K562 (cell line): ENCODE measurements around the gene TRIM44. TPM values are rescaled to one million over a fixed set of nuclear protein-coding genes. Genes with fewer than 3 reads are reported as not detected.

ENCODE experiments used
- DMBX1 ChIP-seq: fragments of 250-450 bp; sonication (Bioruptor Pico); IDR thresholded peaks from 2 replicates; pipeline ENCODE4 v1.8.0; 2022; ENCODE audit warnings: inconsistent platforms, mild to moderate bottlenecking, moderate library complexity, borderline replicate concordance
- ELF2 ChIP-seq: fragments of 250-450 bp; sonication (Bioruptor Pico); IDR thresholded peaks from 2 replicates; pipeline ENCODE4 v1.5.0; 2021; ENCODE audit warnings: mild to moderate bottlenecking
- EP300 ChIP-seq: IDR thresholded peaks from 2 replicates; pipeline ENCODE4 v1.6.1; 2012; ENCODE audit warnings: low read length, improper control_type of control experiment
- HDAC1 ChIP-seq, 2 experiments: fragments of 450-650 bp; IDR thresholded peaks; 2 replicates each; pipeline ENCODE4 v1.6.1; 2016 to 2017; ENCODE audit warnings: inconsistent platforms in 1 of 2, mild to moderate bottlenecking in 1 of 2, moderate library complexity in 1 of 2
- POLR2AphosphoS5 ChIP-seq: IDR thresholded peaks from 2 replicates; pipeline ENCODE4 v1.6.1; 2011; ENCODE audit warnings: mild to moderate bottlenecking, low read depth, low read length, moderate library complexity; ENCODE audit not compliant: control insufficient read depth, insufficient read depth
- POLR3G ChIP-seq: IDR thresholded peaks from 2 replicates; pipeline ENCODE4 v1.6.1; 2011; ENCODE audit not compliant: insufficient read length, insufficient replicate concordance; ENCODE audit errors: extremely low read depth
- PTTG1 ChIP-seq: fragments of 450-650 bp; IDR thresholded peaks from 2 replicates; pipeline ENCODE4 v1.6.1; 2016; ENCODE audit warnings: low read depth, mild to moderate bottlenecking, missing genetic modification characterization, missing compliant biosample characterization
- SMARCC2 ChIP-seq: fragments of 450-650 bp; IDR thresholded peaks from 2 replicates; pipeline ENCODE4 v1.6.1; 2017; ENCODE audit warnings: antibody characterized with exemption, moderate library complexity, mild to moderate bottlenecking, low read depth
- TAL1 ChIP-seq: fragments of 450-650 bp; IDR thresholded peaks from 2 replicates; pipeline ENCODE4 v1.6.1; 2016; ENCODE audit warnings: mild to moderate bottlenecking
- U2AF1 ChIP-seq: fragments of 200-400 bp; formaldehyde crosslinking; optimal IDR thresholded peaks from 2 replicates; pipeline ENCODE3; 2017; ENCODE audit warnings: mild to moderate bottlenecking, low read depth, low read length, moderate library complexity
- polyA plus RNA-seq, 8 experiments: library from polyadenylated mRNA; depleted of rRNA in 4 of 8; stranded (reverse) in 5 of 8; unstranded in 3 of 8; fragments of >200 nt; fragmentation: Nextera tagmentation in 2 of 8; fragmentation: Illumina TruSeq in 1 of 8; extraction: Ambion mirVana in 2 of 8; extraction: Trizol in 1 of 8; gene quantifications; 2 replicates each; pipeline versions ENCODE4 v1.2.1 to v1.2.3, GENCODE V29; 2011 to 2014; ENCODE audit warnings: inconsistent platforms in 1 of 8, missing spikeins in 1 of 8
- total RNA-seq, 7 experiments: library from RNA; depleted of rRNA in 6 of 7; stranded (reverse); fragments of >200 nt in 6 of 7; fragmentation: Illumina TruSeq in 2 of 7; extraction: Trizol in 2 of 7; gene quantifications; 2 replicates each; pipeline versions ENCODE4 v1.2.1 to v1.2.3, GENCODE V29; 2011 to 2021; ENCODE audit warnings: low replicate concordance in 1 of 7
- TF ChIP-seq, protein P1 (sequence below): fragments of 450-650 bp; formaldehyde crosslinking; IDR thresholded peaks from 2 replicates; pipeline ENCODE4 v1.4.0; 2020; ENCODE audit warnings: mild to moderate bottlenecking, moderate library complexity
- TF ChIP-seq, protein P2 (sequence below): fragments of 250-450 bp; sonication (Bioruptor Pico); IDR thresholded peaks from 2 replicates; pipeline ENCODE4 v1.6.1; 2021; ENCODE audit warnings: mild to moderate bottlenecking
- TF ChIP-seq, protein P3 (sequence below), 2 experiments: fragments of 450-650 bp; IDR thresholded peaks; 2 replicates each; pipeline ENCODE4 v1.6.1; 2016
- TF ChIP-seq, protein P4 (sequence below), 2 experiments: IDR thresholded peaks; 2 replicates each; pipeline ENCODE4 v1.6.1; 2012; ENCODE audit warnings: improper control_type of control experiment in 2 of 2, low read depth in 2 of 2, low read length in 2 of 2, borderline replicate concordance in 1 of 2
- TF ChIP-seq, protein P5 (sequence below): sonication (generic); formaldehyde crosslinking; IDR thresholded peaks from 2 replicates; pipeline ENCODE4 v1.8.1; 2023; ENCODE audit warnings: mild to moderate bottlenecking, missing genetic modification reagents
- TF ChIP-seq, protein P6 (sequence below): fragments of 250-450 bp; sonication (Bioruptor Pico); IDR thresholded peaks from 2 replicates; pipeline ENCODE4 v1.4.0; 2020
- TF ChIP-seq, protein P7 (sequence below): fragments of 250-450 bp; sonication (Bioruptor Pico); IDR thresholded peaks from 2 replicates; pipeline ENCODE4 v1.5.0; 2021

The TRIM44 gene
- total and polyA plus RNA-seq, 9 of the 15 experiments (the other 6 are each of a cell fraction or from before 2014, with no cell fraction given), result 8.3 to 105 (median 37.2) TPM

DNA sequence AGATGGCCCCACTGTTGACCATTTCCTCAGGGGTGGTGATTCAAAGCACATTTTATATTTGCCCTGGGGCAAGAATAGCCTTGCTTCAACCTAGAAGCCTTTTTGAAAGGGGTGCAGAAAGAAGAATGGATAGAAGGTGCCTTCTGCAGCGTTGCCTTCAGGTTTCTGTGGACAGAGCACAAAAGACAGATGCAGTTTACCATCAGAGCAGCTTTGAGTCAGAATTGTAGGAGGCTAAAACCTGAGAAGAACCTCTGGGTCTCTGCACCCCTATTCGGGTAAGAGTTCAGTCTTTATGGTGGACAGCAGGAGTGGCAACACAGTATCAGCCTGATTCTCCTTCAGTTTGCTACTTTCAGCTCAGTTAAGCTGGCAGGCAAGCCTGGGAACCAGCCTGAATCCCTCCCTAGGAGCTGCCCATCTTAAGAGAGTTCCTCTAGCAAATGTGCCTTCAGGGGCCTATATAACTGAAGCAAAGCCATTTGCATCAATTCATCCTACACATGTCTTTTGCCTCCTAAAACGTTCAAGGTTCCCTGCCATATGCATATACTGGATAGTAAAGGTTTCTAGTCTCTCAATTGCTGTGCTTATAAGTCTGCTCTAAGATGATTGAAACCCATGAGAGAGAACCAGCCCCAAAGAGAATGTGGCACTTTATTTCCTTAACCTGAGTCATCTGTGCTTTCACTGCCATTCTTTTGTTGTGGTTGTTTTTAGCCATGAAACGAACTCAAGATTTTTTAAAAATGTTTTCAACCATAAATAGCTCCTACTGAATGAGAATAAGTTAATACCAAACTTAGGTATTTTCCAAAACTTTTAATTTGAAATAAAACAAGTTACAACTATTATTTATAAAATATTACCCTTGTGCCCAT lies 123.0 kb downstream of the TRIM44 start (continued):
- TF ChIP-seq, protein P1, sequence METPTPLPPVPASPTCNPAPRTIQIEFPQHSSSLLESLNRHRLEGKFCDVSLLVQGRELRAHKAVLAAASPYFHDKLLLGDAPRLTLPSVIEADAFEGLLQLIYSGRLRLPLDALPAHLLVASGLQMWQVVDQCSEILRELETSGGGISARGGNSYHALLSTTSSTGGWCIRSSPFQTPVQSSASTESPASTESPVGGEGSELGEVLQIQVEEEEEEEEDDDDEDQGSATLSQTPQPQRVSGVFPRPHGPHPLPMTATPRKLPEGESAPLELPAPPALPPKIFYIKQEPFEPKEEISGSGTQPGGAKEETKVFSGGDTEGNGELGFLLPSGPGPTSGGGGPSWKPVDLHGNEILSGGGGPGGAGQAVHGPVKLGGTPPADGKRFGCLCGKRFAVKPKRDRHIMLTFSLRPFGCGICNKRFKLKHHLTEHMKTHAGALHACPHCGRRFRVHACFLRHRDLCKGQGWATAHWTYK (CRISPR knock-in tag), result no peak
- TF ChIP-seq DMBX1 (CRISPR knock-in tag) (peak; percentile 30; the same call in 1 of the 2 replicates), TAL1 (no peak), SMARCC2 (no peak), HDAC1 (IDR thresholded peaks at IDR 0.05) (no peak), POLR2AphosphoS5 (no peak), ELF2 (CRISPR knock-in tag) (0 out of 2 replicates have a peak, but pooled peaks have one; percentile 30), U2AF1 (no peak), PTTG1 (tag) (peak; percentile 79), POLR3G (no peak), EP300 (no peak)
- TF ChIP-seq, protein P2, sequence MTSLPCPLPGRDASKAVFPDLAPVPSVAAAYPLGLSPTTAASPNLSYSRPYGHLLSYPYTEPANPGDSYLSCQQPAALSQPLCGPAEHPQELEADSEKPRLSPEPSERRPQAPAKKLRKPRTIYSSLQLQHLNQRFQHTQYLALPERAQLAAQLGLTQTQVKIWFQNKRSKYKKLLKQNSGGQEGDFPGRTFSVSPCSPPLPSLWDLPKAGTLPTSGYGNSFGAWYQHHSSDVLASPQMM (CRISPR knock-in tag), result no peak
- TF ChIP-seq, protein P3, sequence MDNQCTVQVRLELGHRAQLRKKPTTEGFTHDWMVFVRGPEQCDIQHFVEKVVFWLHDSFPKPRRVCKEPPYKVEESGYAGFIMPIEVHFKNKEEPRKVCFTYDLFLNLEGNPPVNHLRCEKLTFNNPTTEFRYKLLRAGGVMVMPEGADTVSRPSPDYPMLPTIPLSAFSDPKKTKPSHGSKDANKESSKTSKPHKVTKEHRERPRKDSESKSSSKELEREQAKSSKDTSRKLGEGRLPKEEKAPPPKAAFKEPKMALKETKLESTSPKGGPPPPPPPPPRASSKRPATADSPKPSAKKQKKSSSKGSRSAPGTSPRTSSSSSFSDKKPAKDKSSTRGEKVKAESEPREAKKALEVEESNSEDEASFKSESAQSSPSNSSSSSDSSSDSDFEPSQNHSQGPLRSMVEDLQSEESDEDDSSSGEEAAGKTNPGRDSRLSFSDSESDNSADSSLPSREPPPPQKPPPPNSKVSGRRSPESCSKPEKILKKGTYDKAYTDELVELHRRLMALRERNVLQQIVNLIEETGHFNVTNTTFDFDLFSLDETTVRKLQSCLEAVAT (IDR thresholded peaks at IDR 0.05), result no peak
- TF ChIP-seq, protein P4, sequence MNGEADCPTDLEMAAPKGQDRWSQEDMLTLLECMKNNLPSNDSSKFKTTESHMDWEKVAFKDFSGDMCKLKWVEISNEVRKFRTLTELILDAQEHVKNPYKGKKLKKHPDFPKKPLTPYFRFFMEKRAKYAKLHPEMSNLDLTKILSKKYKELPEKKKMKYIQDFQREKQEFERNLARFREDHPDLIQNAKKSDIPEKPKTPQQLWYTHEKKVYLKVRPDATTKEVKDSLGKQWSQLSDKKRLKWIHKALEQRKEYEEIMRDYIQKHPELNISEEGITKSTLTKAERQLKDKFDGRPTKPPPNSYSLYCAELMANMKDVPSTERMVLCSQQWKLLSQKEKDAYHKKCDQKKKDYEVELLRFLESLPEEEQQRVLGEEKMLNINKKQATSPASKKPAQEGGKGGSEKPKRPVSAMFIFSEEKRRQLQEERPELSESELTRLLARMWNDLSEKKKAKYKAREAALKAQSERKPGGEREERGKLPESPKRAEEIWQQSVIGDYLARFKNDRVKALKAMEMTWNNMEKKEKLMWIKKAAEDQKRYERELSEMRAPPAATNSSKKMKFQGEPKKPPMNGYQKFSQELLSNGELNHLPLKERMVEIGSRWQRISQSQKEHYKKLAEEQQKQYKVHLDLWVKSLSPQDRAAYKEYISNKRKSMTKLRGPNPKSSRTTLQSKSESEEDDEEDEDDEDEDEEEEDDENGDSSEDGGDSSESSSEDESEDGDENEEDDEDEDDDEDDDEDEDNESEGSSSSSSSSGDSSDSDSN (IDR thresholded peaks at IDR 0.05; ENCODE audit: borderline replicate concordance in 1 of 2, low read depth in 2 of 2, low read length in 2 of 2), result no peak
- TF ChIP-seq, protein P5, sequence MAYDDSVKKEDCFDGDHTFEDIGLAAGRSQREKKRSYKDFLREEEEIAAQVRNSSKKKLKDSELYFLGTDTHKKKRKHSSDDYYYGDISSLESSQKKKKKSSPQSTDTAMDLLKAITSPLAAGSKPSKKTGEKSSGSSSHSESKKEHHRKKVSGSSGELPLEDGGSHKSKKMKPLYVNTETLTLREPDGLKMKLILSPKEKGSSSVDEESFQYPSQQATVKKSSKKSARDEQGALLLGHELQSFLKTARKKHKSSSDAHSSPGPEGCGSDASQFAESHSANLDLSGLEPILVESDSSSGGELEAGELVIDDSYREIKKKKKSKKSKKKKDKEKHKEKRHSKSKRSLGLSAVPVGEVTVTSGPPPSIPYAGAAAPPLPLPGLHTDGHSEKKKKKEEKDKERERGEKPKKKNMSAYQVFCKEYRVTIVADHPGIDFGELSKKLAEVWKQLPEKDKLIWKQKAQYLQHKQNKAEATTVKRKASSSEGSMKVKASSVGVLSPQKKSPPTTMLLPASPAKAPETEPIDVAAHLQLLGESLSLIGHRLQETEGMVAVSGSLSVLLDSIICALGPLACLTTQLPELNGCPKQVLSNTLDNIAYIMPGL (CRISPR knock-in tag), result no peak
- TF ChIP-seq, protein P6, sequence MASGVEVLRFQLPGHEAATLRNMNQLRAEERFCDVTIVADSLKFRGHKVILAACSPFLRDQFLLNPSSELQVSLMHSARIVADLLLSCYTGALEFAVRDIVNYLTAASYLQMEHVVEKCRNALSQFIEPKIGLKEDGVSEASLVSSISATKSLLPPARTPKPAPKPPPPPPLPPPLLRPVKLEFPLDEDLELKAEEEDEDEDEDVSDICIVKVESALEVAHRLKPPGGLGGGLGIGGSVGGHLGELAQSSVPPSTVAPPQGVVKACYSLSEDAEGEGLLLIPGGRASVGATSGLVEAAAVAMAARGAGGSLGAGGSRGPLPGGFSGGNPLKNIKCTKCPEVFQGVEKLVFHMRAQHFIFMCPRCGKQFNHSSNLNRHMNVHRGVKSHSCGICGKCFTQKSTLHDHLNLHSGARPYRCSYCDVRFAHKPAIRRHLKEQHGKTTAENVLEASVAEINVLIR (CRISPR knock-in tag), result no peak
- TF ChIP-seq, protein P7, sequence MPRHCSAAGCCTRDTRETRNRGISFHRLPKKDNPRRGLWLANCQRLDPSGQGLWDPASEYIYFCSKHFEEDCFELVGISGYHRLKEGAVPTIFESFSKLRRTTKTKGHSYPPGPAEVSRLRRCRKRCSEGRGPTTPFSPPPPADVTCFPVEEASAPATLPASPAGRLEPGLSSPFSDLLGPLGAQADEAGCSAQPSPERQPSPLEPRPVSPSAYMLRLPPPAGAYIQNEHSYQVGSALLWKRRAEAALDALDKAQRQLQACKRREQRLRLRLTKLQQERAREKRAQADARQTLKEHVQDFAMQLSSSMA, result no peak
